BLaER1 treated with 17β-estradiol and CSF1 and Interleukin-3, amounts not matched to agents 10 nM and 100 nM (cell line): Measurements from ENCODE around the gene GPR176.

Source experiments
- H3K27ac ChIP-seq, 11 experiments: shearing (Covaris generic); formaldehyde crosslinking; 2 replicates each; pipeline ENCODE4 v1.8.1; 2022
- H3K27me3 ChIP-seq, 11 experiments: shearing (Covaris generic); formaldehyde crosslinking; 2 replicates each; pipeline ENCODE4 v1.8.1; 2022
- H3K36me3 ChIP-seq, 11 experiments: shearing (Covaris generic); formaldehyde crosslinking; 2 replicates each; pipeline ENCODE4 v1.8.1; 2022
- H3K4me1 ChIP-seq, 10 experiments: shearing (Covaris generic); formaldehyde crosslinking; 2 replicates each; pipeline ENCODE4 v1.8.1; 2022
- H3K4me2 ChIP-seq, 11 experiments: shearing (Covaris generic); formaldehyde crosslinking; 2 replicates each; pipeline ENCODE4 v1.8.1; 2022
- H3K4me3 ChIP-seq, 10 experiments: shearing (Covaris generic); formaldehyde crosslinking; 2 replicates each; pipeline ENCODE4 v1.8.1; 2022
- H3K9ac ChIP-seq, 11 experiments: shearing (Covaris generic); formaldehyde crosslinking; 2 replicates each; pipeline ENCODE4 v1.8.1; 2022
- H3K9me3 ChIP-seq, 11 experiments: shearing (Covaris generic); formaldehyde crosslinking; replicated peaks in 1 of 11; 2 replicates each; pipeline ENCODE4 v1.8.1; 2022
- H4K20me1 ChIP-seq, 11 experiments: shearing (Covaris generic); formaldehyde crosslinking; 2 replicates each; pipeline ENCODE4 v1.8.1; 2022
- Cebpa-rat ChIP-seq, 11 experiments: shearing (Covaris generic); IDR thresholded peaks; 2 replicates each; pipeline ENCODE4 v1.8.1; 2022

The GPR176 gene

GRCh38 chr15:39919748-39920509, at the start of gene GPR176:
Gene GPR176 (minus strand): TSS chr15:39920266. CDS start chr15:39920026, 240 bp downstream.
- H3K9ac ChIP-seq: peak within 1 kb of the TSS; percentile 79 to 89 (median 85)
- peak within 1 kb of the TSS; percentile 77 to 96 (median 90) for H3K4me2 ChIP-seq
- peaks cover 0 to 26% (median 14%) of the 10 kb centered on the region in 11 experiments; a peak in 12 of 22 replicates for H3K36me3 ChIP-seq
- H3K27me3 ChIP-seq: peaks cover 8 to 21% (median 16%) of the 10 kb centered on the region in 11 experiments; a peak in 17 of 22 replicates
- H3K9me3 ChIP-seq: peaks cover 0 to 25% (median 18%) of the 10 kb centered on the region in 11 experiments; a peak in 12 of 22 replicates
- H3K4me3 ChIP-seq: peak within 1 kb of the TSS; percentile 75 to 90 (median 82)
- peaks cover 49 to 61% (median 56%) of the 10 kb centered on the region in 10 experiments for H3K4me1 ChIP-seq
- no peak for TF ChIP-seq Cebpa-rat (IDR thresholded peaks at IDR 0.05)
- peak within 1 kb of the TSS; percentile 75 to 94 (median 88) for H3K27ac ChIP-seq
- no peaks in the 10 kb centered on the region; a peak in 1 of 22 replicates for H4K20me1 ChIP-seq

- Histone ChIP-seq H3K27ac (no peak overlapping the region), H3K36me3 (peaks cover 82 to 100% (median 94%) of the 10 kb centered on the region in 11 experiments)
These were observed 48.9 kb upstream of the GPR176 start for GRCh38 chr15:39969002-39969394.

GRCh38 chr15:39968273-39969001, 48.4 kb upstream of the GPR176 start:
- Histone ChIP-seq H3K27ac (no peak overlapping the region), H3K4me3 (no peak overlapping the region), H3K4me2 (no peak overlapping the region), H3K9me3 (no peaks in the 10 kb centered on the region), H3K27me3 (no peaks in the 10 kb centered on the region), H4K20me1 (0 out of 22 replicates have a peak, but pooled peaks cover 0 to 6% (median 0%) of the 10 kb centered on the region in 11 experiments), H3K9ac (no peak overlapping the region), H3K4me1 (no peaks in the 10 kb centered on the region), H3K36me3 (peaks cover 82 to 100% (median 91%) of the 10 kb centered on the region in 11 experiments)
- TF ChIP-seq Cebpa-rat (IDR thresholded peaks at IDR 0.05): no peak

More at GRCh38 chr15:39969002-39969394, 48.9 kb upstream of the GPR176 start:
- no peaks in the 10 kb centered on the region for H3K4me1 ChIP-seq
- H3K9me3 ChIP-seq: no peaks in the 10 kb centered on the region
- no peaks in the 10 kb centered on the region for H3K27me3 ChIP-seq
- H3K4me2 ChIP-seq: no peak overlapping the region
- 0 out of 22 replicates have a peak, but pooled peaks cover 0 to 6% (median 0%) of the 10 kb centered on the region in 11 experiments for H4K20me1 ChIP-seq
- H3K9ac ChIP-seq: no peak overlapping the region
- no peak overlapping the region for H3K4me3 ChIP-seq
- TF ChIP-seq Cebpa-rat (IDR thresholded peaks at IDR 0.05): no peak

- Histone ChIP-seq H4K20me1 (0 out of 22 replicates have a peak, but pooled peaks cover 0 to 3% (median 0%) of the 10 kb centered on the region in 11 experiments), H3K9me3 (no peaks in the 10 kb centered on the region), H3K27me3 (no peaks in the 10 kb centered on the region), H3K9ac (no peak overlapping the region), H3K27ac (no peak overlapping the region), H3K36me3 (peaks cover 83 to 100% (median 90%) of the 10 kb centered on the region in 11 experiments), H3K4me1 (no peaks in the 10 kb centered on the region), H3K4me2 (no peak overlapping the region), H3K4me3 (no peak overlapping the region)
- TF ChIP-seq Cebpa-rat (IDR thresholded peaks at IDR 0.05): no peak
These were observed 46.5 kb upstream of the GPR176 start for GRCh38 chr15:39966521-39966920.

GRCh38 chr15:39963786-39964185, 43.7 kb upstream of the GPR176 start:
- H3K36me3 ChIP-seq: peaks cover 82 to 99% (median 91%) of the 10 kb centered on the region in 11 experiments
- H3K4me2 ChIP-seq: no peak overlapping the region
- H3K4me3 ChIP-seq: no peak overlapping the region
- peaks cover 0 to 14% (median 0%) of the 10 kb centered on the region in 10 experiments; a peak in 7 of 20 replicates for H3K4me1 ChIP-seq
- no peak overlapping the region for H3K9ac ChIP-seq
- no peaks in the 10 kb centered on the region for H4K20me1 ChIP-seq
- no peak for TF ChIP-seq Cebpa-rat (IDR thresholded peaks at IDR 0.05)
- no peaks in the 10 kb centered on the region for H3K9me3 ChIP-seq
- H3K27ac ChIP-seq: no peak overlapping the region
- no peaks in the 10 kb centered on the region for H3K27me3 ChIP-seq

- peaks cover 82 to 99% (median 91%) of the 10 kb centered on the region in 11 experiments for H3K36me3 ChIP-seq
- H3K4me1 ChIP-seq: peaks cover 0 to 14% (median 0%) of the 10 kb centered on the region in 10 experiments; a peak in 7 of 20 replicates
- no peaks in the 10 kb centered on the region for H3K9me3 ChIP-seq
- no peaks in the 10 kb centered on the region for H3K27me3 ChIP-seq
- no peak for TF ChIP-seq Cebpa-rat (IDR thresholded peaks at IDR 0.05)
- peak overlapping the region in 2 of 11 experiments; percentile 34 to 63; a peak in 1 of 22 replicates for H3K4me2 ChIP-seq
- H3K9ac ChIP-seq: no peak overlapping the region
- H3K4me3 ChIP-seq: no peak overlapping the region
- H3K27ac ChIP-seq: no peak overlapping the region
- no peaks in the 10 kb centered on the region for H4K20me1 ChIP-seq
These were observed 41.0 kb upstream of the GPR176 start for GRCh38 chr15:39961051-39961450.

- no peak for TF ChIP-seq Cebpa-rat (IDR thresholded peaks at IDR 0.05)
- peaks cover 82 to 99% (median 91%) of the 10 kb centered on the region in 11 experiments for H3K36me3 ChIP-seq
These were observed 40.3 kb upstream of the GPR176 start for GRCh38 chr15:39960411-39960810.

GRCh38 chr15:39959411-39959810, 39.3 kb upstream of the GPR176 start:
- no peak overlapping the region for H3K27ac ChIP-seq
- no peaks in the 10 kb centered on the region for H4K20me1 ChIP-seq
- peaks cover 0 to 14% (median 0%) of the 10 kb centered on the region in 10 experiments; a peak in 7 of 20 replicates for H3K4me1 ChIP-seq
- no peak overlapping the region for H3K4me3 ChIP-seq
- H3K27me3 ChIP-seq: no peaks in the 10 kb centered on the region
- H3K9ac ChIP-seq: no peak overlapping the region
- H3K9me3 ChIP-seq: no peaks in the 10 kb centered on the region
- H3K4me2 ChIP-seq: no peak overlapping the region
- no peak for TF ChIP-seq Cebpa-rat (IDR thresholded peaks at IDR 0.05)
- peaks cover 85 to 99% (median 91%) of the 10 kb centered on the region in 11 experiments for H3K36me3 ChIP-seq

More at GRCh38 chr15:39960411-39960810, 40.3 kb upstream of the GPR176 start:
- Histone ChIP-seq H3K4me3 (no peak overlapping the region), H3K4me1 (peaks cover 0 to 14% (median 0%) of the 10 kb centered on the region in 10 experiments; a peak in 7 of 20 replicates), H3K9ac (no peak overlapping the region), H3K27me3 (no peaks in the 10 kb centered on the region), H3K27ac (no peak overlapping the region), H3K9me3 (no peaks in the 10 kb centered on the region), H3K4me2 (peak overlapping the region in 2 of 11 experiments; percentile 34 to 63; a peak in 4 of 22 replicates), H4K20me1 (no peaks in the 10 kb centered on the region)

- H3K4me1 ChIP-seq: peaks cover 0 to 14% (median 0%) of the 10 kb centered on the region in 10 experiments; a peak in 7 of 20 replicates
- H3K9me3 ChIP-seq: no peaks in the 10 kb centered on the region
- H3K36me3 ChIP-seq: peaks cover 87 to 100% (median 95%) of the 10 kb centered on the region in 11 experiments
- no peak for TF ChIP-seq Cebpa-rat (IDR thresholded peaks at IDR 0.05)
- no peak overlapping the region for H3K4me3 ChIP-seq
- H3K9ac ChIP-seq: no peak overlapping the region
- no peaks in the 10 kb centered on the region for H4K20me1 ChIP-seq
- no peak overlapping the region for H3K4me2 ChIP-seq
- H3K27me3 ChIP-seq: no peaks in the 10 kb centered on the region
- no peak overlapping the region for H3K27ac ChIP-seq
These were observed 37.4 kb upstream of the GPR176 start for GRCh38 chr15:39957481-39957880.
